Ectodermal cell (in vitro differentiated cells): Measurements from ENCODE around the gene LUC7L2.
"Not testable (repeated sequence)": the region's sequence is repeated elsewhere in the genome, so short reads cannot be mapped to it uniquely, and the experiment has no call there.

Experiments used
- H3K27ac ChIP-seq: 2 replicates; pipeline ENCODE4 v1.7.0; 2013; ENCODE audit warnings: mild to moderate bottlenecking, low read depth, low read length; ENCODE audit not compliant: insufficient read depth, poor library complexity, severe bottlenecking
- H3K27me3 ChIP-seq: 2 replicates; pipeline ENCODE4 v1.7.0; 2013; ENCODE audit warnings: mild to moderate bottlenecking, low read length; ENCODE audit not compliant: insufficient read depth, control insufficient read depth, poor library complexity, severe bottlenecking
- H3K36me3 ChIP-seq: one replicate; pipeline ENCODE4 v1.7.0; 2013; ENCODE audit warnings: low read length; ENCODE audit not compliant: control insufficient read depth, insufficient read depth
- H3K4me1 ChIP-seq: one replicate; pipeline ENCODE4 v1.7.0; 2013; ENCODE audit warnings: low read length; ENCODE audit not compliant: control insufficient read depth, insufficient read depth
- H3K4me3 ChIP-seq: 2 replicates; pipeline ENCODE4 v1.7.0; 2013; ENCODE audit warnings: low read depth, low read length, control low read depth; ENCODE audit not compliant: insufficient read depth
- H3K9me3 ChIP-seq: 2 replicates; pipeline ENCODE4 v1.7.0; 2013; ENCODE audit warnings: mild to moderate bottlenecking, low read length, moderate library complexity; ENCODE audit not compliant: control insufficient read depth
- WGBS, 2 experiments: methylation state at CpG; one replicate each; pipeline ENCODE4 v1.1.7; 2013; ENCODE audit warnings: missing lambda C conversion rate in 2 of 2; 5-methylcytosine and 5-hydroxymethylcytosine counted together

The LUC7L2 gene

GRCh38 chr7:139423091-139423490 is 63.4 kb downstream of the LUC7L2 start:
- 92 to 99% methylated on average over 3 to 4 of the region's 4 CpGs for WGBS, 2 experiments
- Histone ChIP-seq H3K9me3 (no peaks in the 10 kb centered on the region), H3K4me3 (no peak overlapping the region), H3K27ac (no peak overlapping the region), H3K27me3 (no peaks in the 10 kb centered on the region), H3K36me3 (peaks cover 8% of the 10 kb centered on the region), H3K4me1 (no peaks in the 10 kb centered on the region)

GRCh38 chr7:139424004-139424403 is 64.3 kb downstream of the LUC7L2 start:
- no peaks in the 10 kb centered on the region for H3K4me1 ChIP-seq
- no peak overlapping the region for H3K4me3 ChIP-seq
- no peaks in the 10 kb centered on the region for H3K9me3 ChIP-seq
- WGBS, 2 experiments: 90 to 93% methylated on average over 4 of the region's 4 CpGs
- peaks cover 6% of the 10 kb centered on the region for H3K36me3 ChIP-seq
- no peaks in the 10 kb centered on the region for H3K27me3 ChIP-seq
- no peak overlapping the region for H3K27ac ChIP-seq

GRCh38 chr7:139425701-139426100 is 66.0 kb downstream of the LUC7L2 start:
- H3K27me3 ChIP-seq, H3K9me3 ChIP-seq, H3K27ac ChIP-seq, H3K4me3 ChIP-seq, H3K36me3 ChIP-seq, H3K4me1 ChIP-seq: not testable (repeated sequence)
- WGBS, 2 experiments: 94 to 96% methylated on average over 10 of the region's 10 CpGs

- WGBS, 2 experiments: 92 to 95% methylated on average over 12 of the region's 12 CpGs
Observed at GRCh38 chr7:139426258-139427028, 66.7 kb downstream of the LUC7L2 start.

GRCh38 chr7:139427029-139427420 is 67.3 kb downstream of the LUC7L2 start:
- H3K27ac ChIP-seq: no peak overlapping the region

More at GRCh38 chr7:139426258-139427028, 66.7 kb downstream of the LUC7L2 start:
- Histone ChIP-seq H3K27me3 (no peaks in the 10 kb centered on the region), H3K9me3 (no peaks in the 10 kb centered on the region), H3K27ac (no peak overlapping the region), H3K4me1 (peaks cover 3% of the 10 kb centered on the region), H3K4me3 (no peak overlapping the region), H3K36me3 (no peaks in the 10 kb centered on the region)

GRCh38 chr7:139427788-139428187 is 68.1 kb downstream of the LUC7L2 start:
- H3K36me3 ChIP-seq: no peaks in the 10 kb centered on the region
- 96 to 99% methylated on average over 7 of the region's 7 CpGs for WGBS, 2 experiments
- H3K4me1 ChIP-seq: peaks cover 5% of the 10 kb centered on the region
- no peaks in the 10 kb centered on the region for H3K27me3 ChIP-seq
- no peak overlapping the region for H3K4me3 ChIP-seq
- H3K27ac ChIP-seq: no peak overlapping the region
- H3K9me3 ChIP-seq: no peaks in the 10 kb centered on the region

More at GRCh38 chr7:139427029-139427420, 67.3 kb downstream of the LUC7L2 start:
- Histone ChIP-seq H3K4me3 (no peak overlapping the region), H3K4me1 (peaks cover 5% of the 10 kb centered on the region), H3K27me3 (no peaks in the 10 kb centered on the region), H3K36me3 (no peaks in the 10 kb centered on the region), H3K9me3 (no peaks in the 10 kb centered on the region)
- WGBS, 2 experiments: 82 to 85% methylated on average over 1 of the region's 1 CpG

- H3K36me3 ChIP-seq, H3K27me3 ChIP-seq, H3K4me1 ChIP-seq, H3K9me3 ChIP-seq, H3K4me3 ChIP-seq, H3K27ac ChIP-seq: not testable (repeated sequence)
- whole genome bisulfite sequencing, 2 experiments: 92 to 94% methylated on average over 14 of the region's 14 CpGs
Observed at GRCh38 chr7:139429735-139430134, 70.0 kb downstream of the LUC7L2 start.

GRCh38 chr7:139430443-139430842 is 70.7 kb downstream of the LUC7L2 start:
- no peaks in the 10 kb centered on the region for H3K36me3 ChIP-seq
- 91 to 97% methylated on average over 4 of the region's 4 CpGs for WGBS, 2 experiments
- H3K27me3 ChIP-seq: no peaks in the 10 kb centered on the region
- H3K9me3 ChIP-seq: no peaks in the 10 kb centered on the region
- H3K4me1 ChIP-seq: peaks cover 5% of the 10 kb centered on the region
- no peak overlapping the region for H3K27ac ChIP-seq
- H3K4me3 ChIP-seq: no peak overlapping the region

- Histone ChIP-seq H3K4me1 (peaks cover 5% of the 10 kb centered on the region), H3K36me3 (no peaks in the 10 kb centered on the region), H3K27ac (no peak overlapping the region), H3K27me3 (no peaks in the 10 kb centered on the region), H3K9me3 (no peaks in the 10 kb centered on the region), H3K4me3 (no peak overlapping the region)
- 95 to 100% methylated on average over 2 of the region's 2 CpGs for WGBS, 2 experiments
Observed at GRCh38 chr7:139431010-139431409, 71.3 kb downstream of the LUC7L2 start.

- Histone ChIP-seq H3K9me3 (no peaks in the 10 kb centered on the region), H3K27me3 (no peaks in the 10 kb centered on the region), H3K4me3 (no peak overlapping the region), H3K36me3 (no peaks in the 10 kb centered on the region), H3K27ac (no peak overlapping the region), H3K4me1 (peaks cover 5% of the 10 kb centered on the region)
- 77 to 83% methylated on average over 3 of the region's 3 CpGs for WGBS, 2 experiments
Observed at GRCh38 chr7:139431459-139431858, 71.8 kb downstream of the LUC7L2 start.
